ENCODE measurements around the gene UNC5B.
"Not testable (repeated sequence)": the region's sequence is repeated elsewhere in the genome, so short reads cannot be mapped to it uniquely, and the experiment has no call there.

The UNC5B gene

GRCh38 chr10:71207578-71207977 is 4.8 kb upstream of the UNC5B start:
- no peak for DNase-seq

- peak; percentile 25 for DNase-seq
These were observed 3.0 kb upstream of the UNC5B start for GRCh38 chr10:71209352-71209715.

GRCh38 chr10:71209731-71210541 is 2.4 kb upstream of the UNC5B start:
- DNase-seq, result peak; percentile 20

GRCh38 chr10:71210542-71210871 is 1.9 kb upstream of the UNC5B start:
- peak; percentile 17 for DNase-seq

GRCh38 chr10:71211053-71211452 is 1.3 kb upstream of the UNC5B start:
- DNase-seq, result no peak

- no peak for DNase-seq
These were observed 524 bp upstream of the UNC5B start for GRCh38 chr10:71211775-71212317.

GRCh38 chr10:71213127-71213621 is 804 bp downstream of the UNC5B start:
- DNase-seq, result peak; percentile 82

GRCh38 chr10:71213761-71214440 is 1.5 kb downstream of the UNC5B start:
- DNase-seq, result peak; percentile 69

- no peak for DNase-seq
These were observed 2.5 kb downstream of the UNC5B start for GRCh38 chr10:71214641-71215559.

GRCh38 chr10:71216363-71216695 is 4.0 kb downstream of the UNC5B start:
- no peak for DNase-seq

GRCh38 chr10:71216751-71217265 is 4.4 kb downstream of the UNC5B start:
- no peak for DNase-seq

GRCh38 chr10:71217266-71218045 is 5.1 kb downstream of the UNC5B start:
- peak; percentile 69 for DNase-seq

GRCh38 chr10:71218046-71218650 is 5.8 kb downstream of the UNC5B start:
- no peak for DNase-seq

GRCh38 chr10:71218651-71219050 is 6.3 kb downstream of the UNC5B start:
- DNase-seq, result no peak

- DNase-seq, result not testable (repeated sequence)
These were observed 7.0 kb downstream of the UNC5B start for GRCh38 chr10:71219236-71219917.

- peak; percentile 0 for DNase-seq
These were observed 7.7 kb downstream of the UNC5B start for GRCh38 chr10:71219918-71220688.

GRCh38 chr10:71220689-71221540 is 8.5 kb downstream of the UNC5B start:
- DNase-seq, result peak; percentile 20

- peak; percentile 1 for DNase-seq
These were observed 9.3 kb downstream of the UNC5B start for GRCh38 chr10:71221586-71222202.

Data from right kidney (tissue), 1 donor.